ENCODE data around the gene OR2A5.
"Not testable (repeated sequence)": the region's sequence is repeated elsewhere in the genome, so short reads cannot be mapped to it uniquely, and the experiment has no call there.

Gene OR2A5

DNA sequence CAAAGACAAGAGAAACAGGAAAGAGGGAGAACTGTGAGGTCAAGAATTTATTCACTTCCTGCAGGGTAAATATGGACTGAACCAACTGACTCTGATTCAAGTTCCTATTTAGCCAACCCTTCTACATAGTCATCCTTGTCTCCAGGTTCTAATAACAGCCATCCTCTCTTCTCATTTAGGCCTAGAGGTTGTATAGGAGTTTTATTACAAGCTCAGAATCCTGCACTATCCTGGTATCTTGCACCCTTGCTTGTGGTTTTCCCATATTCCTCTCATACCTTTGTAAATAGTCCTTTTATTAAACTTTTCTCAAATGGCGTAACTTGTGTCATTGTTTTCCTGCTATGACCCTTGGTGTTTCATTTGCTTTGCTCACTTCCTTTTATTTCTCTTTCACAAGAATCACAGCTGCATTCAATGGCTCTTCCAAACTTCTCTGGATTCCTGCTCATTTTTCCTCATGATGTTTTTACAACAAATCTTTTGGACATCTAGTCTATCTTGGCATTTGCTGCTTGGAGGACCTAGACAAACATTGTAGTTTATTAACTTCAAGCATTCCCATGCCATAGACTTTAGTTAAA, 12.4 kb upstream of the OR2A5 start:
- DNase-seq (ENCODE audit: extremely low read depth, low read depth) = no peak
- TF ChIP-seq, protein P1, sequence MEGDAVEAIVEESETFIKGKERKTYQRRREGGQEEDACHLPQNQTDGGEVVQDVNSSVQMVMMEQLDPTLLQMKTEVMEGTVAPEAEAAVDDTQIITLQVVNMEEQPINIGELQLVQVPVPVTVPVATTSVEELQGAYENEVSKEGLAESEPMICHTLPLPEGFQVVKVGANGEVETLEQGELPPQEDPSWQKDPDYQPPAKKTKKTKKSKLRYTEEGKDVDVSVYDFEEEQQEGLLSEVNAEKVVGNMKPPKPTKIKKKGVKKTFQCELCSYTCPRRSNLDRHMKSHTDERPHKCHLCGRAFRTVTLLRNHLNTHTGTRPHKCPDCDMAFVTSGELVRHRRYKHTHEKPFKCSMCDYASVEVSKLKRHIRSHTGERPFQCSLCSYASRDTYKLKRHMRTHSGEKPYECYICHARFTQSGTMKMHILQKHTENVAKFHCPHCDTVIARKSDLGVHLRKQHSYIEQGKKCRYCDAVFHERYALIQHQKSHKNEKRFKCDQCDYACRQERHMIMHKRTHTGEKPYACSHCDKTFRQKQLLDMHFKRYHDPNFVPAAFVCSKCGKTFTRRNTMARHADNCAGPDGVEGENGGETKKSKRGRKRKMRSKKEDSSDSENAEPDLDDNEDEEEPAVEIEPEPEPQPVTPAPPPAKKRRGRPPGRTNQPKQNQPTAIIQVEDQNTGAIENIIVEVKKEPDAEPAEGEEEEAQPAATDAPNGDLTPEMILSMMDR (IDR thresholded peaks at IDR 0.05; ENCODE audit: low read depth, low read length) = no peak

DNA sequence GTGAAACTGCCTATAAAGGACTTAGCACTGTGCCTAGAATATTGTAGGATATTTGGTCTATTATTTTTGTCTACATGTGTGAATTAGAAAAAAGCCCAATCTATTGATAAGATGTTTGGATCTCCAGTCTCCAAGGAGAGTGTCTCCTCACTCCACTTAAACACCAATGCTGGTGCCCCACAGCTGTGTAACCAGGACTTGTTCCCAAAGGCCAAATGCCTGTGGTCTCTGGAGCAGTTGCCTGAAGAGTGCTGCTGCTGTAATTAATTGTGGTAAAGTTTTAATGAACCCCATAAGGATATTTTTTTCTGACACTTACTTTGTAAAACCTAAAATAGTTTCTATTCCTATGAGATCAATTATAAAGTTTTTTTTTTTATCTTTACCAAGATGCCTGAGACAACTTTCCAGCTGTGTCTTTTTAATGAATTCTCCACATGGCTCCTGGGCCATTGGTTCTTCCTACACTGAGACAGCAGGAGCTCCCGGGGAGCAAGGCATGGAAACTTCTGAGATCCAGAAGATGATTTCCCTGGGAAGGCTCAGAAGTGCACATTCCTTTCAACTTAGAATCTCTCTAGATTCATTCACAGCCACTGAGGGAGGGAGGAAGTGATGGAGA, 11.2 kb upstream of the OR2A5 start:
- TF ChIP-seq, protein P1 (IDR thresholded peaks at IDR 0.05; ENCODE audit: low read depth, low read length) = no peak
- no peak for DNase-seq (ENCODE audit: extremely low read depth, low read depth)

DNA sequence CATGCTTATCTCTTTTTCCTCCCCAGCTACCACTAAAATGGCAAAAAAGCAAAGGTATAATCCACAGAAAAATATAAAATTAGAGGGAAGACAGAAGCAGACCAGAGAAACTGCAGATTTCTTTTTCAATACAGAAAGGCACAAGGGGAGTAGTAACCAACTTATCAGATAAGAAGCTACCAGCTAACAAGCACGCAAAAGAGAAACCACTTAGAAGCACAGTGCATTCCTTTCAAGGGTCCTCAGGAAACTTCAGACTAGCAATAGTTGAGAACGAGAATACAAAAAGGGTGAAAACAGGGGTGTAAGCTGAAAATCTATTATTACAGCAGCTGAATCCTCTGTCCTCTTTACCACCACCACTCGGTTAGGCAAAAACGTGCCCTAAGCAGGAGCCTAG, 9.9 kb upstream of the OR2A5 start:
- DNase-seq (ENCODE audit: extremely low read depth, low read depth) = no peak
- TF ChIP-seq, protein P1 (IDR thresholded peaks at IDR 0.05; ENCODE audit: low read depth, low read length) = no peak

DNA sequence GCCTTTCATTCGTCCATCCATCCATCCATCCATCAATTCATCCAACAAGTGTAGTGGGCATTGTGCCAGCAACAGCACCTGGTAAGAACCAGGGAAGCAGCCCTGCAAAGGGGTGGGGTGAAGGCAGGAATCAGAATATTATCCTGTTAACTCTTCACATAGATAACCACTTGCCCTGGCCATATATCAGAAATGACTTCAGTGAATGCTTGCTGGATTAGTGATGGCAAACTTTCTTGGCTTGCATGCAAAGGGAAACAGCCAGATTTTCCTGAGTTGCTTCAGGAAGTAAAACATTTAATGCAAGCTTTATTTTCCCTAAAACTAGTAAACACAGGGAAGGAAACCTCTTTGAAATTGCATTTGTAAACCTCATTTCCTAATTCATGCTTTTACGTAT, 743 bp downstream of the OR2A5 start:
- TF ChIP-seq, protein P1 (IDR thresholded peaks at IDR 0.05; ENCODE audit: low read depth, low read length) = no peak
- DNase-seq (ENCODE audit: extremely low read depth, low read depth) = no peak

DNA sequence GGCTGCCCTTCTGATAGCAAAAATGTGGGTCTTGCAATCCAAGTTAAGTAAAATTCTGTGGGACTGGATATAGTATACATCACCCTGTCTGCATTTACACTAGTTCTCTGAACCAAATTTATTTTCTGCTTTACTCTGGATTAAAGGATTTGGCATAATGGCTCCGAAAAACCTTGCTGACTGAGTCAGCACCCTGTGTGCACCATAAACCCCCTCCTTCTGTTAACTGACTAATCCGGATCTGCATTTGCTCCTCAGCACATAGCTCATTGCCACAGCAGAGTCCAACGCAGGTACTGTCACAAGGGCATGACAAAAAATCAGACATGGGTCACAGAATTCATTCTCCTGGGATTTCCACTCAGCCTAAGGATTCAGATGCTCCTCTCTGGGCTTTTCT, 1.3 kb downstream of the OR2A5 start:
- no peak for DNase-seq (ENCODE audit: extremely low read depth, low read depth)
- TF ChIP-seq, protein P1 (IDR thresholded peaks at IDR 0.05; ENCODE audit: low read depth, low read length) = no peak

DNA sequence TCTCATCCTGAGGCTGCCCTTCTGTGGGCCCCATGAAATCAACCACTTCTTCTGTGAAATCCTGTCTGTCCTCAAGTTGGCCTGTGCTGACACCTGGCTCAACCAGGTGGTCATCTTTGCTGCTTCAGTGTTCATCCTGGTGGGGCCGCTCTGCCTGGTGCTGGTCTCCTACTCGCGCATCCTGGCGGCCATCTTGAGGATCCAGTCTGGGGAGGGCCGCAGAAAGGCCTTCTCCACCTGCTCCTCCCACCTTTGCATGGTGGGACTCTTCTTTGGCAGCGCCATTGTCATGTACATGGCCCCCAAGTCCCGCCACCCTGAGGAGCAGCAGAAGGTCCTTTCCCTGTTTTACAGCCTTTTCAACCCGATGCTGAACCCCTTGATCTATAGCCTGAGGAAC, 2.1 kb downstream of the OR2A5 start:
- DNase-seq (ENCODE audit: extremely low read depth, low read depth) = not testable (repeated sequence)

DNA sequence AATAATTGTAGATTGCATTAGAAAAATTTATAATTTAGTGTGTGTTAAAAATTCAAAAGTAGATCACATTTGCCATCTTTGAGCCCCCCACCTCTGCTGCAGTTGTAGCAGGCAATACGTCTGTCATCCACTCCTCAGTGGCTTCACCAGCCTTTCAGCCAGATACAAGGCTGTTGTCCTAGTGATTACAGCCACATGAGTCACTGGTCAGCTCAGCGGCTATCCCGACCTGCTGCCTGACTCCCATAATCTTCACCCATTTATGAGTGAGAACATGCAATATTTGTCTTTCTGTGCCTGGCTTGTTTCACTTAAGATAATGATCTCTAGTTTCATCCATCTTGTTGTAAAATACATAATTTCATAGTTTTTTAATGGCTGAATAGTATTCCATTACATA, 9.2 kb downstream of the OR2A5 start:
- TF ChIP-seq, protein P1 (IDR thresholded peaks at IDR 0.05; ENCODE audit: low read depth, low read length) = no peak
- no peak for DNase-seq (ENCODE audit: extremely low read depth, low read depth)

DNA sequence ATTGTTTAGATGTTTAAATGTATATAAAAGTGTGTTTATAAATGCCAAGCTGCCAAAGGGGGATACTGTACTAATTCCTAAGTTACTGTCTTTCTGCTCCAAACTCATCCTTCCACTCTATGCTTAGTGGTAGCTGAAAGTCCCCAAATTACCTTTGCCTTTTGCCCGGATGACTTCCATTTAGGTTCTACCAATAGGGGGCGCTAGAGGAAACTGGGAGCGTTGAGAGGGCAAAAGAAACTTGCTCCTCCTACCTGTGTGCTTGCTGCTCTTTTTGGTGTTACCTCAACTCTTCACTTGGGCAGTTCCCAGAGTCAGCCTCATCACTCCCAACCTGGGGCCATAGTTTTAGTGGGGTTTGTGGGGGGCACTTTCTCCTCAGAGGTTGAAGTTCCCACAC, 15.0 kb downstream of the OR2A5 start:
- DNase-seq (ENCODE audit: extremely low read depth, low read depth) = no peak
- TF ChIP-seq, protein P1 (IDR thresholded peaks at IDR 0.05; ENCODE audit: low read depth, low read length) = peak; percentile 20

All from AG09319 (cell line).